Stimulated activated CD8-positive, alpha-beta memory T cell treated with anti-CD3 and anti-CD28 coated beads, Interleukin-4, amount 100 ng/mL, for 4 hours (primary cell): ENCODE results near the gene PRAF2.
A peak's percentile ranks its signal among the peaks of the same experiment; 100 is the strongest.

ENCODE experiments used
- DNase-seq, 2 donors: peaks; one replicate each; pipeline ENCODE4 v3.0.0-alpha.2; 2020; ENCODE audit warnings: low read depth in 2 of 2, low spot score in 1 of 2

Gene PRAF2

DNA sequence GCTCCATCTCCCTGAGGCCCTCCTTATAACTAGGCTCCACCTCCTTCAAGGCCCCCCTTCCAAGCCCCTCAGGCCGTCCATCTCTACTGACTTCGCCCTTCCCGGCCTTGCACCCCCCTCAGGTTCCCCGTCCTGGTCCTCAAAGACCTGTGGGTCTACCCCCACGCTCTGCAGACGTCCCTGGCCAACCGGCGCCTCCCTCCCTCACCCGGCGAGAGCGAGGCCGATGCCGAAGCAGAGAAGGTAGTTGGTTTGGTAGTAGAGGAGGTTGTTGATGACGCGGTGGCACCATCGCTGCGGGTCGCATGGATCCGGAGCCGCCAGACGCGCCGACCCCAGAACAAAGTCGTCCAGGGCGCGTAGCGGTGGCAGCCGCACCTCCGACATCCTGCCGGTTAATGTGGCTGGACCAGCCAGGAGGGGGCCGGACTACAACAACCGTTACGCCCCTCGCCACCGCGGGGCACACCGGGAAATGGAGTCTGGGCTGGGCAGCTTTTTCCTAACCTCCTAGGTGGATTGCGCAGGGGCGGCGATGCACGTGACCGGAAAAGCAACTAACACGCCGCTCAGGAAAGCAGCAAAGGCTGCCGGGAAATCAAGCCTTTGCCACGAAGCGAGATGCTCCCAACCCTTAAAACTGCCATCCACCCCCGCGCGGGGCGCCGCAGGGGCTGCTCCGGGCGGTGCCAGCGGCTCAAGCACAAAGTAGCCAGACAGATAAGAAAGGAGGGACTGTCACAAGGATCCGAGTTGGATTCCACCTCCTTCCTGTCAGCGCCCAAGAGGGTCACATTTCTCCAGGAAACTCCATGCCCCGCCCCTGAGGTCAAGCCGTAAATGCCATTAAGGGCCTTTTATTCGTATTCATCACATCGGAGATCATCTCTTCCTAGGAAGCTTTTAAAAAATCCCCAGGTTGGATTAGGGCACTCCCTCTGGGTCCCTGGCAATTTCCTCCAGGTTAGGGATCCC is at the start of gene PRAF2:
Gene PRAF2 (minus strand): TSS at position 402 of the 975 bp plus-strand sequence. CDS start 15 bp downstream, at position 387.
- peak; percentile 70 to 76 for DNase-seq

DNA sequence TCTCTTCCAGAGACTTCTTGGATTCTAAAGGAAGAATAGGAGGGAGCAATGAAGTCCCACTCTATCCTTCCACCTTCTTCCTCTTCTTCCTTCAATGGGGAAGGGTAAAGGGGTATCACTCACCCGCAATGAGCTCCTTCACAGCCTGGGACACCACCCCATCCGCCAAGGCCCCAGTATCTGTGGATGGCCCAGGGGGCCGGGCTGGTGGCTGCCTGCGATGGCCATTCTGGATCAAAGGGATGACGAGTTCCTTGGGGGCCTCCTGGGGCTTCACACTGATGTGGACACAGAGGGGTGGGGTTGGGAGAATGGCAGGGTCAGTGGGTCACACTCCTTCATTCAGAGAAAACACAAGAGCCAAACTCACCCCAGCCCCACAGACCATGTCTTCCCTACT is 48.7 kb upstream of the PRAF2 start:
- no peak for DNase-seq

DNA sequence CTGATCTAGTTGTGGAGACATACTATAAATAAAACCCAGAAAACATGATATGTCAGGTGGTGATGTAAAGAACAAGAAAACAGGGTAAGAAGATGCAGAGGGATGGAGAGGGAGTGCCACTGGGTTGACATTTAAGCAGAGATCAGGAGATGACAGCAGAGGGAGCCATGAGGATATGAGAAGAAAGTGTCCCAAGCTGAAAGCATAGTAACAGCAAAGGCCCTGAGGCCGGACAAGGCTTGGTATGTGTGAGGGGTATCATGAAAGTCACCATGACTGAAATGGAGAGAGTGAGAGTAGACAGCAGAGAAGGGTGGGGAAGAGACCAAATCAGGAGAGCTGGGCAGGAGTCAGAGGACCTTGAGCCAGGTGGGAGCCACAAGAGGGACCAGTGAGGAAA is 46.3 kb upstream of the PRAF2 start:
- no peak for DNase-seq

- no peak for DNase-seq
Measured at GRCh38 chrX:49117581-49117980, 43.8 kb upstream of the PRAF2 start.

GRCh38 chrX:49116716-49117115 is 42.9 kb upstream of the PRAF2 start:
- DNase-seq: no peak

GRCh38 chrX:49116076-49116475 is 42.3 kb upstream of the PRAF2 start:
- DNase-seq: no peak

- no peak for DNase-seq
Measured at GRCh38 chrX:49111791-49112190, 38.0 kb upstream of the PRAF2 start.

DNA sequence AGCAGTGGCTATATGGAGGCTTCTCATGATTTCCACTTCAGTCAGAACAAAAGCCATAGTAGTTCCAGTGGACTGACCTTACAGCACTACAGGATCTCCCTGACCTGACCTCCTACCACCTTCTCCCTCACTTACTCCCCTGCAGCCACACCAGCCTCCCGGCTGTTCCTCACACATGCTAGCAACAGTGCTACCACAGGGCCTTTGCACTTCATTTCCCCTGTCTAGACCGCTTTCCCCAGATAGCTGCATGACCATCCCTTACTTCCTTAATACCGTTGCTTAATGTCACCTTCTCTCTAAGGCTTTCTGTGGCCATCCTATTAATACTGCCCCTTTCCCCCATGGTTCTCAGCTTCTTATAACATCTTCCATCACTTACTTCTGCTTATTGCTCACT is 36.6 kb upstream of the PRAF2 start:
- no peak for DNase-seq

- DNase-seq: no peak
Measured at GRCh38 chrX:49108641-49109040, 34.8 kb upstream of the PRAF2 start.

DNA sequence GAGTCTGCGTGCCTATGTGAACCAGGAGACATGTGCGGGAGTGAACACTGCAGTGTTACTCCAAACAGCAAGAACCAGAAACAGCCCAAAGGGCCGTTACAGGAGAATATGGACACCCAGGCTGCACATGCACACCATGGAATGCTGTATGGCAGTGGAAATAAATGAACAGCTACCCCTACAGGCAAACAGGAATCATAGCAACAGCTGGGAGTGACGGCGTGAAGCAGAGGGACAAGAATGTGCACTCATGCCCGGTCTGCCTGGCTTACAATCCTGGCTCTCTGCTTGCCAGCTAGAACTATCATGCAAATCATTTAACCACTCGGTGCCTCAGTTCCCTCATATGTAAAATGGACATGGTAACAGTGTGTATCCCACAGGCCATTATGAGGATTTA is 33.1 kb upstream of the PRAF2 start:
- DNase-seq: no peak

DNA sequence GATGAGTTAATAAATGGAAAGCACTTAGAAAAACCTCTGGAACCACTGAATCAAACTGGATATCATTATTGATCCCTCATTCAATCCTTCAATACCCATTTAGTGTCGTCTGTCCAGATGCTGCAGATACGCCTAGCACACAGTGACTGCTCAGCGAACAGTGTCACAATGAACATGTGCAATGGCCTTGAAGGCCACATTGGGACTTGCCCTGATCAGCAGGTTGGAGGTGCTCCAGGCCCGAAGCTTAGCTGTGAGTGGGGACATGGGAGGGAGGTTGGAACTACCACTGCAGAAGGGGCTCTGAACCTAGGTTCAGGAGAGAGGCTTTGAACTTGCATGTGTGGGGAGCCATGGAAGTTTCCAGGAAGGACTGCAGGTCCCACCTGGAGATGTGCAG is 32.5 kb upstream of the PRAF2 start:
- no peak for DNase-seq

DNA sequence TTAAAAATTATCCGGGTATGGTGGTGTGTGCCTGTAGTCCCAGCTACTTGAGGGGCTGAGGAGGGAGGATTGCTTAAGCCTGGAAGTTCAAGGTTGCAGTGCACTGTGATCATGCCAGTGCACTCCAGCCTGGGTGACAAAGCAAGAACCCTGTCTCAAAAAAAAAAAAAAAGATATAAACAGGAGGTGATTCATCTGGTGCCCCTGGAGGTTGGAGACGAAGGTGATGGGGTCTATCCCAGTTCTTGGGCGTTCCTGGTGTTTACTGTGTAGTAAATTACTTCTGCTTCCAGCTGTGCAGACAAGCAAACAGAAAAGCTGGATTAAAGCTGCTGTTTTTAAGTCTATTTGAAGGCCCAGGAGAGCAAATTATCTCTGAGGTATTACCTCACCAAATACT is 29.8 kb upstream of the PRAF2 start:
- DNase-seq: no peak

- DNase-seq: no peak
Measured at GRCh38 chrX:49102190-49102589, 28.4 kb upstream of the PRAF2 start.

DNA sequence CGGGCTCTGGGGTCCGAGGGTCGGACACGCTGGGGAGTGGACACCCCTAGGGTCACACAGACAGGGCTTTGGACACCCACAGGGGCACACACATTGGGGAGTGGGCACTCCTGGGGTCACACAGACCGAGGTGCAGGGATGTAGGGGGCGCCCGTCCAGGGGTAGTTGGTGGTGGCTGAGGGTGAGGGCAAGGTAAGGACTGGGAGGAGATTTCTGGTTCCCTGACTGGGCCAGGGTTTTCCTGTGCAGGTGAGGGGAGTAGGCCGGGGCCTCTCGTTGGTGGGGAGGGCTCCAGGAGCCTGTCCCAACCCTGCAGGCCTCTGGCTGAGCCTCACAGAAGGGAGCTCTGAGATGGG is 27.8 kb upstream of the PRAF2 start:
- no peak for DNase-seq

- peak; percentile 70 to 79 for DNase-seq
Measured at GRCh38 chrX:49100704-49101628, 27.2 kb upstream of the PRAF2 start.

DNA sequence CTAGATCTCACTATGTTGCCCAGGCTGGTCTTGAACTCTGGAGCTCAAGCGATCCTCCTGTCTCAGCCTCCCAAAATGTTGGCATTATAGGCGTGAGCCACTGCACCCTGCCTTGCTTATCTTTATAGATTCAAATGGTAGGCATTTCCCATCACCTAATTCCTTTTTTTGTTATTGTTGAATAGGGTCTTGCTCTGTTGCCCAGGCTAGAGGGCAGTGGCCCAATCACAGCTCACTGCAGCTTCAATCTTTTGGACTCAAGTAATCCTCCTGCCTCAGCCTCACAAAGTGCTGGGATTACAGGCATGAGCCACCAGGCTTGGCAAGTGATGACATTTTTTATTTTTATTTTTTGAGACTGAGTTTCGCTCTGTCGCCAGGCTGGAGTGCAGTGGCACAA is 22.6 kb upstream of the PRAF2 start:
- no peak for DNase-seq

- no peak for DNase-seq
Measured at GRCh38 chrX:49089553-49089952, 15.8 kb upstream of the PRAF2 start.

GRCh38 chrX:49082271-49082871 is 8.6 kb upstream of the PRAF2 start:
- no peak for DNase-seq

GRCh38 chrX:49079489-49080428 is 6.0 kb upstream of the PRAF2 start, which contains the start of gene WDR45:
TSS of gene WDR45 (minus strand) at chrX:49079887. CDS start at chrX:49078095, 1,792 bp downstream.
- DNase-seq: peak; percentile 35 to 54

DNA sequence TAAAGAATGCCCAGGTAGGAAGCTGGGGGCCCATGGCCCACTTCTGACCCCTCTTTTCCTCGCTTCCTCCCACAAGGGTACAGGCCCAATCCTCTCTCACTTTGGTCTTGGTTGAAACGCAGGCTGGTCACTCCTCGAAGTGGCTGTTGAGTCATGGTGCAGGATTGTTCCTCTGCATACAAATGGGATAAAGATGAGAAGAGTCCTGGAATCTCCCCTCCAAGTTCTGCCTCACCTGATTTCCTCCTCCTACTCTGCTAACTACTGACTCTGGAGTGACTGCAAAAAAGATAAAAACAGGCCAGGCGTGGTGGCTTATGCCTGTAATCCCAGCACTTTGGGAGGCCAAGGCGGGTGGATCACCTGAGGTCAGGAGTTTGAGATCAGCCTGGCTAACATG is 4.1 kb upstream of the PRAF2 start:
- DNase-seq: no peak
